PC-3 (cell line): ENCODE measurements around the gene IGFBP3. TPM values are rescaled to one million over a fixed set of nuclear protein-coding genes. Genes with fewer than 3 reads are reported as not detected.

ENCODE experiments used
- ATAC-seq: fragments of 200-7000 bp; cut with Tn5 transposase; 2 replicates; pipeline ENCODE4 v1.9.1; 2020; ENCODE audit warnings: mild to moderate bottlenecking, moderate library complexity
- BruUV-seq: library from RNA; stranded (reverse); fragments of 400-500 nt; replicated peaks from 2 replicates; lab custom pipeline; 2021; lab: Mats Ljungman, UMichigan
- CTCF ChIA-PET: fragments of 300-600 bp; sonication (Branson Sonifier 250); formaldehyde crosslinking; loops from one replicate; lab custom pipeline; 2022; ENCODE audit warnings: antibody characterized with exemption; lab: Charles Lee
- POLR2A ChIA-PET: fragments of 300-600 bp; sonication (Branson Sonifier 250); formaldehyde crosslinking; loops from one replicate; lab custom pipeline; 2022; ENCODE audit warnings: antibody characterized with exemption; ENCODE audit not compliant: unreplicated experiment; lab: Charles Lee
- DNase-seq: peaks from one replicate; pipeline ENCODE4 v3.0.0-alpha.2; 2015
- H2AFZ ChIP-seq: fragments of 300-600 bp; sonication (generic); 2 replicates; pipeline ENCODE4 v1.6.0; 2016; ENCODE audit warnings: antibody characterized with exemption, low read length
- H3F3A ChIP-seq: fragments of 300-600 bp; sonication (generic); one replicate; pipeline ENCODE4 v1.6.0; 2017; ENCODE audit warnings: antibody characterized with exemption, low read length, control low read depth, mild to moderate bottlenecking; ENCODE audit not compliant: unreplicated experiment
- H3K27ac ChIP-seq: fragments of 300-600 bp; sonication (generic); 2 replicates; pipeline ENCODE4 v1.5.1; 2016; ENCODE audit warnings: mild to moderate bottlenecking, low read length
- H3K27me3 ChIP-seq: fragments of 300-600 bp; sonication (generic); 2 replicates; pipeline ENCODE4 v1.6.1; 2016; ENCODE audit warnings: low read length, mixed read lengths
- H3K36me3 ChIP-seq: fragments of 300-600 bp; sonication (generic); 2 replicates; pipeline ENCODE4 v1.6.1; 2016; ENCODE audit warnings: low read depth, mixed run types, low read length, mixed read lengths
- H3K4me1 ChIP-seq: fragments of 300-600 bp; sonication (generic); 2 replicates; pipeline ENCODE4 v1.5.1; 2016; ENCODE audit warnings: low read length; ENCODE audit not compliant: insufficient read depth
- H3K4me2 ChIP-seq: fragments of 300-600 bp; sonication (generic); 2 replicates; pipeline ENCODE4 v1.6.0; 2016; ENCODE audit warnings: low read length
- H3K4me3 ChIP-seq: fragments of 300-600 bp; sonication (generic); 2 replicates; pipeline ENCODE4 v1.5.1; 2016; ENCODE audit warnings: mild to moderate bottlenecking, low read length, mixed read lengths
- H3K79me2 ChIP-seq: fragments of 300-600 bp; sonication (generic); 2 replicates; pipeline ENCODE4 v1.6.1; 2017; ENCODE audit warnings: low read length, mixed read lengths
- H3K9ac ChIP-seq: fragments of 300-600 bp; sonication (generic); 2 replicates; pipeline ENCODE4 v1.6.0; 2016; ENCODE audit warnings: mild to moderate bottlenecking, low read length
- H3K9me2 ChIP-seq: fragments of 300-600 bp; sonication (generic); replicated peaks from 2 replicates; pipeline ENCODE4 v1.6.1; 2016; ENCODE audit warnings: mixed run types, low read length, mixed read lengths
- H3K9me3 ChIP-seq: fragments of 300-600 bp; sonication (generic); 2 replicates; pipeline ENCODE4 v1.6.1; 2016; ENCODE audit warnings: low read length, mixed read lengths
- H4K20me1 ChIP-seq: fragments of 300-600 bp; sonication (generic); 2 replicates; pipeline ENCODE4 v1.6.1; 2016; ENCODE audit warnings: low read length, mixed read lengths
- CTCF ChIP-seq: fragments of 300-600 bp; sonication (generic); conservative IDR thresholded peaks from 2 replicates; pipeline ENCODE4 v1.5.1; 2017; ENCODE audit warnings: antibody characterized with exemption, low read depth, mild to moderate bottlenecking, low read length
- EZH2 ChIP-seq: fragments of 300-600 bp; sonication (generic); IDR thresholded peaks from one replicate; pipeline ENCODE4 v1.6.1; 2017; ENCODE audit warnings: antibody characterized with exemption, mild to moderate bottlenecking, low read length; ENCODE audit not compliant: unreplicated experiment
- EZH2phosphoT487 ChIP-seq: fragments of 300-600 bp; sonication (generic); IDR thresholded peaks from 2 replicates; pipeline ENCODE4 v1.6.1; 2018; ENCODE audit warnings: mild to moderate bottlenecking, antibody characterized with exemption, low read length, borderline replicate concordance
- intact Hi-C: fragments of 100-400 bp; cut with micrococcal nuclease; formaldehyde crosslinking; loops from 2 replicates; pipeline ENCODE4 v1.9.0; 2023
- total RNA-seq: library from RNA; depleted of rRNA; stranded (reverse); fragments of >200 nt; gene quantifications from 2 replicates; pipeline ENCODE4 v1.2.3, GENCODE V29; 2014

The IGFBP3 gene
- total RNA-seq, 1 experiment from 2014 or later, result 120 TPM

DNA sequence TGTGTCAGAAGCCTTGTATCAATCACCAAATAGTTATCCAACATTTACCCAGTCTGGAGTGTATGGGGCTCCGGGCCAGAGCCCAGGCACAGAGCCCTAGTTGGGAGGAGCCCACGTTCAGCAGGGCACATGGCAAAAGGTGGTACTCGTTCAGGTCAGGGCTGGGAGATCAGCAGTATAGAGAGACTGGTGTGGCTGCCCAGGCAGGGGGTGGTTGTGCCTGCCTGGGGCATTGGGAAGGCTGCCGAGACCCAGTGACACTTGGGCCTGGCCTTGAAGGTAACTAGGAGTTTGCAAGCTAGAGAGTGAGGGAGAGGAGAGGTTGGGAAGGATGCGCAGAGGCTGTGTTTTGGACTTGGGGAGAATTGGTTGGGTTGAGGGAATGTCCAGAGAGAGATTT lies 48.9 kb upstream of the IGFBP3 start:
- no peak for ATAC-seq
- TF ChIP-seq EZH2phosphoT487 (no peak), EZH2 (no peak), CTCF (no peak)

GRCh38 chr7:45968856-45969541 lies 47.9 kb upstream of the IGFBP3 start:
- no peaks in the 10 kb centered on the region for H3F3A ChIP-seq
- no peaks in the 10 kb centered on the region for H3K9me3 ChIP-seq
- H3K4me1 ChIP-seq, result peaks cover 5% of the 10 kb centered on the region
- no peak overlapping the region for H3K4me2 ChIP-seq
- BruUV-seq, result no TSS peak
- POLR2A ChIA-PET, result no interaction called here
- H3K36me3 ChIP-seq, result no peaks in the 10 kb centered on the region
- H3K9ac ChIP-seq, result no peak overlapping the region
- ATAC-seq (no peak), DNase-seq (no peak)
- H3K79me2 ChIP-seq, result no peaks in the 10 kb centered on the region
- TF ChIP-seq EZH2phosphoT487 (no peak), EZH2 (no peak), CTCF (no peak)
- H2AFZ ChIP-seq, result no peak overlapping the region
- no peaks in the 10 kb centered on the region for H3K9me2 ChIP-seq
- no peak overlapping the region for H3K4me3 ChIP-seq
- intact Hi-C loops, result no loop called here
- H3K27me3 ChIP-seq, result no peaks in the 10 kb centered on the region
- no peak overlapping the region for H3K27ac ChIP-seq
- CTCF ChIA-PET, result no interaction called here
- no peaks in the 10 kb centered on the region for H4K20me1 ChIP-seq

More for the DNA sequence above, 48.9 kb upstream of the IGFBP3 start:
- H3K9me3 ChIP-seq, result no peaks in the 10 kb centered on the region
- no peaks in the 10 kb centered on the region for H4K20me1 ChIP-seq
- no TSS peak for BruUV-seq
- no peak overlapping the region for H2AFZ ChIP-seq
- peaks cover 11% of the 10 kb centered on the region for H3K4me1 ChIP-seq
- H3K9ac ChIP-seq, result no peak overlapping the region
- no peaks in the 10 kb centered on the region for H3F3A ChIP-seq
- POLR2A ChIA-PET, result no interaction called here
- H3K36me3 ChIP-seq, result no peaks in the 10 kb centered on the region
- no peaks in the 10 kb centered on the region for H3K27me3 ChIP-seq
- CTCF ChIA-PET, result no interaction called here
- no peak overlapping the region for H3K27ac ChIP-seq
- intact Hi-C loops, result no loop called here
- no peak overlapping the region for H3K4me3 ChIP-seq
- no peaks in the 10 kb centered on the region for H3K79me2 ChIP-seq
- DNase-seq, result no peak
- H3K9me2 ChIP-seq, result no peaks in the 10 kb centered on the region
- H3K4me2 ChIP-seq, result no peak overlapping the region

DNA sequence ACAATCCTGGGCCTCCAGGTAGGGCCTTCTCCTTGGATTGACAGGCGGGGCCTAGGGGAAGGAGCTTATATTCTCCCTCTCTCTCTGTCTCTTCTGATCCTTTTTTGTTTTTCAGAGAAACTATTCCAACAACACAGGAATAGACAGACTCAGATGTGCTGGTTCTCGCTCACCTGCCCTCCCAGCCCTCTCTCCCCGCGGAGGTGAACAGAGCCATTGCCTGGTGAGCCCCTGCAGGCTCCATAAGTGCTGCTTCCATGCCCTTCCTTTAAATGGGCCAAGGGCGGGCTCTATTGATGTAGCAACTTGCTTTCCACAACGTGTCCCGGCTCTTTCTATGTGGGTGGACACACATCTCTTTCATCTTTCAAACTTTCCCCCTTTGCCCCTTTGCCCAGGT lies 47.2 kb upstream of the IGFBP3 start:
- intact Hi-C loops, result no loop called here
- Histone ChIP-seq H4K20me1 (no peaks in the 10 kb centered on the region), H3K36me3 (no peaks in the 10 kb centered on the region), H3K4me3 (no peak overlapping the region), H3K9me3 (no peaks in the 10 kb centered on the region), H3F3A (no peaks in the 10 kb centered on the region), H3K4me1 (no peaks in the 10 kb centered on the region), H3K79me2 (no peaks in the 10 kb centered on the region), H3K27me3 (no peaks in the 10 kb centered on the region), H3K27ac (no peak overlapping the region), H3K9me2 (no peaks in the 10 kb centered on the region), H2AFZ (no peak overlapping the region), H3K4me2 (no peak overlapping the region), H3K9ac (no peak overlapping the region)
- DNase-seq (no peak), ATAC-seq (no peak)
- POLR2A ChIA-PET, result no interaction called here
- CTCF ChIA-PET, result no interaction called here
- TF ChIP-seq CTCF (no peak), EZH2 (no peak), EZH2phosphoT487 (no peak)
- BruUV-seq, result no TSS peak
